Natural killer cell (primary cell): ENCODE data around the gene SULT1C3. TPM values are rescaled to one million over a fixed set of nuclear protein-coding genes. Genes with fewer than 3 reads are reported as not detected.

Source experiments
- ATAC-seq, 3 donors: fragments of 150-1000 bp in 2 of 3; fragments of 200-7000 bp in 1 of 3; cut with Tn5 transposase; 1 replicate in 1 of 3; 2 replicates in 2 of 3; pipeline ENCODE4 v1.10.0; 2021; ENCODE audit warnings: mild to moderate bottlenecking in 2 of 3, moderate library complexity in 2 of 3
- DNase-seq, 2 donors: peaks; one replicate each; pipeline versions ENCODE4 v3.0.0 to v3.0.0-alpha.2; 2013 to 2021; ENCODE audit warnings: mixed read lengths in 1 of 2
- H3K27ac ChIP-seq: one replicate; pipeline ENCODE4 v1.5.1; 2013; ENCODE audit warnings: mild to moderate bottlenecking, low read length
- H3K27me3 ChIP-seq: one replicate; pipeline ENCODE4 v1.6.1; 2013; ENCODE audit warnings: low read length; ENCODE audit not compliant: control insufficient read depth, insufficient read depth
- H3K36me3 ChIP-seq: one replicate; pipeline ENCODE4 v1.6.1; 2013; ENCODE audit warnings: low read length; ENCODE audit not compliant: control insufficient read depth, insufficient read depth
- H3K4me1 ChIP-seq: one replicate; pipeline ENCODE4 v1.6.1; 2013; ENCODE audit warnings: low read length; ENCODE audit not compliant: control insufficient read depth, insufficient read depth
- H3K4me3 ChIP-seq: one replicate; pipeline ENCODE4 v1.5.1; 2013; ENCODE audit warnings: low read length
- H3K9me3 ChIP-seq: one replicate; pipeline ENCODE4 v1.6.1; 2013; ENCODE audit warnings: low read length; ENCODE audit not compliant: control insufficient read depth, insufficient read depth
- H3K27ac Mint-ChIP-seq, 2 donors: one replicate each; pipeline ENCODE4 v1.8.0; 2022; ENCODE audit warnings: mild to moderate bottlenecking in 2 of 2, mixed read lengths in 2 of 2, moderate library complexity in 1 of 2
- H3K27me3 Mint-ChIP-seq, 2 donors: one replicate each; pipeline ENCODE4 v1.8.0; 2022; ENCODE audit warnings: low read depth in 2 of 2, mixed read lengths in 2 of 2
- H3K36me3 Mint-ChIP-seq: one replicate; pipeline ENCODE4 v1.8.0; 2022; ENCODE audit warnings: mixed read lengths
- H3K4me1 Mint-ChIP-seq, 2 donors: one replicate each; pipeline ENCODE4 v1.8.0; 2022; ENCODE audit warnings: mixed read lengths in 2 of 2
- H3K4me3 Mint-ChIP-seq: one replicate; pipeline ENCODE4 v1.8.0; 2022; ENCODE audit warnings: mild to moderate bottlenecking, moderate library complexity, mixed read lengths
- H3K9me3 Mint-ChIP-seq, 2 donors: one replicate each; pipeline ENCODE4 v1.8.0; 2022; ENCODE audit warnings: mixed read lengths in 2 of 2
- WGBS: methylation state at CpG from one replicate; pipeline ENCODE4 v1.1.7; 2013; ENCODE audit warnings: missing lambda C conversion rate; ENCODE audit not compliant: insufficient coverage; 5-methylcytosine and 5-hydroxymethylcytosine counted together
- intact Hi-C: fragments of 100-400 bp; cut with micrococcal nuclease; formaldehyde crosslinking; loops from one replicate; pipeline ENCODE4 v1.14.2; 2022
- total RNA-seq, 4 donors: library from RNA; stranded (reverse); fragments of 120-200 nt in 1 of 4; gene quantifications; one replicate each; pipeline versions ENCODE4 v1.2.3 to v1.2.4, GENCODE V29; 2013 to 2022
- TF ChIP-seq, protein P1 (sequence below): fragments of 200-600 bp; IDR thresholded peaks from one replicate; pipeline ENCODE4 v1.8.0; 2022; ENCODE audit warnings: antibody characterized with exemption

The SULT1C3 gene
- total RNA-seq, 3 donors from 2014 or later (not counting 1 experiment from before 2014, with no cell fraction given), result not detected

DNA sequence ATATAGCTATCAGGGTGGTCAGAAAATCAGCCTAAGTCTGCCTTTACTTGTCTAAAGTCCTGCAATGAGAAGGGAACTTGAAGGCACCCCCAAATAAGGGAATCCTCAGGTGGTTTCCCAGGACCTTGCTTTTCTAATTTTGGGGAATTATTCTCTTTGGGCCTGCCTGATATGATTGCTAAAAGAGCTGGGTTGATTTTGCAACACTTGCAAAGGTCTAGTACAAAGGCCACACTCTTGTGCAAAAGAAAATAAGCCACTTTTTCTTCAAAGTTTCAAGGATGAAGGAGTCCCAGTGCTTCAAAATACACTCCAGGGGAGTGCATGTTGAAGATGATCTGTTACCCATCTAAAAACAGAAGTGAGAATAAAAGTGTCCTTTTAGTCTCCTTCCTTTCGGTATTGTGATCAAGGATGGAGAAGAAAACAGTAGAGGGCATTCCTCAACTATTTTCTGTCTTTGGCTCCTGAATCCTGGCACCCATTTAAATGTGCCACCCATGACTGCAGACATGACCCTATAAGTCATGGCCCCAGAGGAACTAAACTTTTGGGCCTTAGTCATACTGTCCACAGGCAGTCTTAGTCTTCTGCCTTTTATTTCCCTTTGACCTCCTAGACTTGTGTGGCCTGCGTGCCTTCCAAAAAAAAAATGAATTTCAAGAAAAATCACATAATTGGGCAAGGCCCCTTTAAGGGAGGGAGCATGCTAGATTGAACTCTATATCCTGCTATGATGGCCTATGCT is 5.1 kb downstream of the SULT1C3 start:
- Histone ChIP-seq H3K4me3 (no peak overlapping the region), H3K27ac (no peak overlapping the region), H3K27me3 (no peaks in the 10 kb centered on the region), H3K4me1 (no peaks in the 10 kb centered on the region), H3K36me3 (no peaks in the 10 kb centered on the region), H3K9me3 (no peaks in the 10 kb centered on the region)
- Mint-ChIP-seq H3K9me3 (no peaks in the 10 kb centered on the region), H3K27ac (no peak overlapping the region), H3K27me3 (no peaks in the 10 kb centered on the region), H3K4me1 (no peaks in the 10 kb centered on the region), H3K36me3 (no peaks in the 10 kb centered on the region), H3K4me3 (no peak overlapping the region)
- ATAC-seq (no peak), DNase-seq (no peak)
- TF ChIP-seq, protein P1, sequence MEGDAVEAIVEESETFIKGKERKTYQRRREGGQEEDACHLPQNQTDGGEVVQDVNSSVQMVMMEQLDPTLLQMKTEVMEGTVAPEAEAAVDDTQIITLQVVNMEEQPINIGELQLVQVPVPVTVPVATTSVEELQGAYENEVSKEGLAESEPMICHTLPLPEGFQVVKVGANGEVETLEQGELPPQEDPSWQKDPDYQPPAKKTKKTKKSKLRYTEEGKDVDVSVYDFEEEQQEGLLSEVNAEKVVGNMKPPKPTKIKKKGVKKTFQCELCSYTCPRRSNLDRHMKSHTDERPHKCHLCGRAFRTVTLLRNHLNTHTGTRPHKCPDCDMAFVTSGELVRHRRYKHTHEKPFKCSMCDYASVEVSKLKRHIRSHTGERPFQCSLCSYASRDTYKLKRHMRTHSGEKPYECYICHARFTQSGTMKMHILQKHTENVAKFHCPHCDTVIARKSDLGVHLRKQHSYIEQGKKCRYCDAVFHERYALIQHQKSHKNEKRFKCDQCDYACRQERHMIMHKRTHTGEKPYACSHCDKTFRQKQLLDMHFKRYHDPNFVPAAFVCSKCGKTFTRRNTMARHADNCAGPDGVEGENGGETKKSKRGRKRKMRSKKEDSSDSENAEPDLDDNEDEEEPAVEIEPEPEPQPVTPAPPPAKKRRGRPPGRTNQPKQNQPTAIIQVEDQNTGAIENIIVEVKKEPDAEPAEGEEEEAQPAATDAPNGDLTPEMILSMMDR, result no peak
- intact Hi-C loops, result no loop called here
- 81% methylated on average over 2 of the region's 2 CpGs for WGBS

DNA sequence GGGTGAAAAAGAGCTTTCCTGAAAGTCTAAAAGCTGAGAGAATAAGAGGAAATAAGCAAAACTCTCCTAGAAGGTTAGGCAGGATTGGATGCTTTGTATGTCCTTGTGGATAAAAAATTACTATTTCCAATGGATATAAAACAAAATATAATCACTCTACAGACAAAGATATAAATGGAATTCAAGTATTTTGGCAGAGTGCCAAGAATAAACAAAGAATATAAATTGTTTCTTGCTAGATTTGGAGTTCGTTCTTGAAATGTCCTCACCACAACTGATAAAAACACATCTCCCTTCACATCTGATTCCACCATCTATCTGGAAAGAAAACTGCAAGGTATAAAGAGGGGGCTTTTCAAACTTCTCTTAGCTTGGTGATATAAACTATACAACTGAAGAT is 13.3 kb downstream of the SULT1C3 start:
- ATAC-seq (no peak), DNase-seq (no peak)
- H3K27me3 Mint-ChIP-seq, result peaks cover 0 to 10% of the 10 kb centered on the region in 2 donors
- TF ChIP-seq, protein P1, result no peak
- H3K9me3 ChIP-seq, result no peaks in the 10 kb centered on the region
- H3K27ac Mint-ChIP-seq, result no peak overlapping the region
- H3K36me3 ChIP-seq, result no peaks in the 10 kb centered on the region
- intact Hi-C loops, result no loop called here
- WGBS, result no CpG with 5 or more reads among the region's 1 CpG
- H3K36me3 Mint-ChIP-seq, result no peaks in the 10 kb centered on the region
- no peak overlapping the region for H3K27ac ChIP-seq
- no peak overlapping the region for H3K4me3 Mint-ChIP-seq
- H3K27me3 ChIP-seq, result no peaks in the 10 kb centered on the region
- no peaks in the 10 kb centered on the region for H3K4me1 Mint-ChIP-seq
- H3K4me3 ChIP-seq, result no peak overlapping the region
- no peaks in the 10 kb centered on the region for H3K9me3 Mint-ChIP-seq
- no peaks in the 10 kb centered on the region for H3K4me1 ChIP-seq

DNA sequence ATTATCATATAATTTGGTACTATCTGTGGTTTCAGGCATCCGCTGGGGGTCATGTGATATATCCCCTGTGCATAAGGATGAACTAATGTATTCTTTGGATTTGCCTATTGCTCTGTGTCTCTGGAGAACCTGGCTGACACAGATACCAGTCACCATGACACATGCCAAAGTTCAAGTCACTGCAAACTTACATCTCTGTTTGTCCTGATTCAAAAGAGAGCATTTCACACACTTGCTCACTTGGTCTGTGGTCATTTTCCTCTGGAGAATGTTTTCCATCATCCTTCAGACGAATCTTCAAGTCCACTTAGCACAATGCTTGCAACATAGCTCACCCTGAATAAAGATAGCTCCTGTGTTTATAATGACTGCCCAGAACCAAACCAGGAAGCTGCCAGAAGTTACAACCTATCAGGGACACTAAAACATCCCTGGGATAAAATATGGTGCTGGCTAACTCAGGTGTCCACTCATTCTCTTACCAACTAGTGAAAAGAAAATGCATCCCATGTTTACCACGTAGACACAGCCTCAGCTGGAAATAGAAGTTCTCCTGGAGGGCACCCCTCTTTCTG is 18.1 kb downstream of the SULT1C3 start:
- no peaks in the 10 kb centered on the region for H3K9me3 ChIP-seq
- DNase-seq (no peak), ATAC-seq (no peak)
- H3K27ac ChIP-seq, result no peak overlapping the region
- H3K27ac Mint-ChIP-seq, result no peak overlapping the region
- no peaks in the 10 kb centered on the region for H3K27me3 ChIP-seq
- intact Hi-C loops, result no loop called here
- no peaks in the 10 kb centered on the region for H3K9me3 Mint-ChIP-seq
- H3K36me3 Mint-ChIP-seq, result no peaks in the 10 kb centered on the region
- peaks cover 8 to 16% of the 10 kb centered on the region in 2 donors for H3K27me3 Mint-ChIP-seq
- H3K4me3 Mint-ChIP-seq, result no peak overlapping the region
- H3K4me1 Mint-ChIP-seq, result no peaks in the 10 kb centered on the region
- H3K36me3 ChIP-seq, result no peaks in the 10 kb centered on the region
- WGBS, result 51% methylated on average over 2 of the region's 3 CpGs
- no peak overlapping the region for H3K4me3 ChIP-seq
- H3K4me1 ChIP-seq, result no peaks in the 10 kb centered on the region
- TF ChIP-seq, protein P1, result no peak
